Measurements from ENCODE around the gene CCNB2. TPM values are rescaled to one million over a fixed set of nuclear protein-coding genes. Genes with fewer than 3 reads are reported as not detected.

CCNB2 gene
- total RNA-seq (1 to 10 TPM; 2.0 to 5.1 TPM), polyA plus RNA-seq (1 to 10 TPM; 1.5 to 2.4 TPM)
- long read RNA-seq, donor 1, transcript CCNB2-201 (9 exons, 1,556 nt) = major isoform, 19 of 20 reads
- long read RNA-seq, donor 1, partial matches to known transcripts = 0 of 20 reads
- long read RNA-seq, donor 1, other reads (novel, unspliced or antisense) = 0 of 20 reads
- long read RNA-seq, donor 2, partial matches to known transcripts = 0 of 5 reads
- long read RNA-seq, donor 2, other reads (novel, unspliced or antisense) = 0 of 5 reads
- long read RNA-seq, donor 3, partial matches to known transcripts = 0 of 4 reads
- long read RNA-seq, donor 3, other reads (novel, unspliced or antisense) = 0 of 4 reads
- long read RNA-seq, donor 4, partial matches to known transcripts = 0 of 4 reads
- long read RNA-seq, donor 4, other reads (novel, unspliced or antisense) = 0 of 4 reads
- long read RNA-seq, donor 5, transcript CCNB2-201 (9 exons, 1,556 nt) = major isoform, 22 of 35 reads
- long read RNA-seq, donor 5, partial matches to known transcripts = 13 of 35 reads
- long read RNA-seq, donor 5, other reads (novel, unspliced or antisense) = 0 of 35 reads

DNA sequence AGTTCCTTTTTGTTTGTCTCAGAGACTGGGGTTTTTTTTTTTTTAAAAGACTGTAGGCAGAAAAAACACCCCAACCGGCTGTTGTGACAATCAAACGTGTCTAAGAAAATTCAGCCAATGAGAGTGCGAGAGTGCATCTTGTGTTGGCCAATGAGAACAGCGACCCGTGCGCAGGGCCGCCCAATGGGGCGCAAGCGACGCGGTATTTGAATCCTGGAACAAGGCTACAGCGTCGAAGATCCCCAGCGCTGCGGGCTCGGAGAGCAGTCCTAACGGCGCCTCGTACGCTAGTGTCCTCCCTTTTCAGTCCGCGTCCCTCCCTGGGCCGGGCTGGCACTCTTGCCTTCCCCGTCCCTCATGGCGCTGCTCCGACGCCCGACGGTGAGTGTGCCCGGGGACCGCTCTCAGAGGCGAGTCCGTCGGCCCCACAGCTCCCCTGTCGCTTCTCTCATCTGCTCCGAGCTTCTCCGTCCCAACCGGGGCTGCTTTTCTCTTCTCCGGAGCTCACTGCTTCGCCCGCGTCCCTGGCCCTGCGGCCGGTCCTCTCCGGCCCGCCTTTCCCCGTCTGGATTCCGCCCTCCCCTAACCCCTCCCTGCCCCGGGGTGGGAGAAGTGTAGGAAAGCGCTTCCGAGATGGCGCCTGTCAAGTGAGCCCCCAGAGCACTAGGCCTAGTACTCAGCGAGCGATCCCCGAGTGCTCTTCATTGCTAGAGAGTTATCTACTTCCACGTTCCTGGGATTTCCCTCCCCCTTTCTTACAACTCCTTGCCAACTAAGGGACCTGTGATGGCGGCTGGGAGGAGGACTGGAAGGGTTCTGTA, at the start of gene CCNB2:
Gene CCNB2 (plus strand): TSS at position 235 of the 821 bp plus-strand sequence. CDS start 123 bp downstream, at position 358.
- H3K4me1 ChIP-seq (ENCODE audit: control insufficient read depth in 5 of 5, insufficient read depth in 5 of 5, low read length in 5 of 5) = peaks cover 0 to 13% (median 0%) of the 10 kb centered on the region in 5 donors
- no peaks in the 10 kb centered on the region for H3K27me3 ChIP-seq (ENCODE audit: control insufficient read depth in 3 of 3, insufficient read depth in 3 of 3, low read length in 2 of 3)
- peak; percentile 93 to 98 (median 98) for DNase-seq
- TF ChIP-seq, protein P1, sequence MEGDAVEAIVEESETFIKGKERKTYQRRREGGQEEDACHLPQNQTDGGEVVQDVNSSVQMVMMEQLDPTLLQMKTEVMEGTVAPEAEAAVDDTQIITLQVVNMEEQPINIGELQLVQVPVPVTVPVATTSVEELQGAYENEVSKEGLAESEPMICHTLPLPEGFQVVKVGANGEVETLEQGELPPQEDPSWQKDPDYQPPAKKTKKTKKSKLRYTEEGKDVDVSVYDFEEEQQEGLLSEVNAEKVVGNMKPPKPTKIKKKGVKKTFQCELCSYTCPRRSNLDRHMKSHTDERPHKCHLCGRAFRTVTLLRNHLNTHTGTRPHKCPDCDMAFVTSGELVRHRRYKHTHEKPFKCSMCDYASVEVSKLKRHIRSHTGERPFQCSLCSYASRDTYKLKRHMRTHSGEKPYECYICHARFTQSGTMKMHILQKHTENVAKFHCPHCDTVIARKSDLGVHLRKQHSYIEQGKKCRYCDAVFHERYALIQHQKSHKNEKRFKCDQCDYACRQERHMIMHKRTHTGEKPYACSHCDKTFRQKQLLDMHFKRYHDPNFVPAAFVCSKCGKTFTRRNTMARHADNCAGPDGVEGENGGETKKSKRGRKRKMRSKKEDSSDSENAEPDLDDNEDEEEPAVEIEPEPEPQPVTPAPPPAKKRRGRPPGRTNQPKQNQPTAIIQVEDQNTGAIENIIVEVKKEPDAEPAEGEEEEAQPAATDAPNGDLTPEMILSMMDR (IDR thresholded peaks at IDR 0.05; ENCODE audit: control extremely low read depth, extremely low read depth) = no peak
- peak; percentile 96 for ATAC-seq (ENCODE audit: insufficient read depth, low FRiP score)
- H3K36me3 ChIP-seq (ENCODE audit: control insufficient read depth in 4 of 4, insufficient read depth in 4 of 4, low read length in 4 of 4) = peaks cover 0 to 11% (median under 1%) of the 10 kb centered on the region in 4 donors
- peak within 1 kb of the TSS; percentile 64 for H3K4me3 ChIP-seq
- 0 to 1% methylated on average over 55 to 57 of the region's 57 CpGs for WGBS, 2 donors
- H3K9ac ChIP-seq (ENCODE audit: insufficient read depth in 1 of 2, low read length in 2 of 2) = peak within 1 kb of the TSS; percentile 59 to 82
- peak within 1 kb of the TSS; percentile 1 to 64 for H3K27ac ChIP-seq (ENCODE audit: low read depth in 1 of 2, low read length in 1 of 2)
- no peaks in the 10 kb centered on the region for H3K9me3 ChIP-seq (ENCODE audit: control insufficient read depth in 4 of 4, insufficient read depth in 3 of 4, low read length in 3 of 4)

- H3K27ac ChIP-seq (ENCODE audit: low read depth in 1 of 2, low read length in 1 of 2) = no peak overlapping the region
- TF ChIP-seq, protein P1 (IDR thresholded peaks at IDR 0.05; ENCODE audit: control extremely low read depth, extremely low read depth) = no peak
- peaks cover 21 to 54% (median 28%) of the 10 kb centered on the region in 4 donors for H3K36me3 ChIP-seq (ENCODE audit: control insufficient read depth in 4 of 4, insufficient read depth in 4 of 4, low read length in 4 of 4)
- H3K4me3 ChIP-seq = no peak overlapping the region
- H3K9ac ChIP-seq (ENCODE audit: insufficient read depth in 1 of 2, low read length in 2 of 2) = no peak overlapping the region
- ATAC-seq (ENCODE audit: insufficient read depth, low FRiP score) (no peak), DNase-seq (no peak)
- no peaks in the 10 kb centered on the region for H3K27me3 ChIP-seq (ENCODE audit: control insufficient read depth in 3 of 3, insufficient read depth in 3 of 3, low read length in 2 of 3)
- H3K4me1 ChIP-seq (ENCODE audit: control insufficient read depth in 5 of 5, insufficient read depth in 5 of 5, low read length in 5 of 5) = peaks cover 0 to 3% (median 0%) of the 10 kb centered on the region in 5 donors
- no peaks in the 10 kb centered on the region for H3K9me3 ChIP-seq (ENCODE audit: control insufficient read depth in 4 of 4, insufficient read depth in 3 of 4, low read length in 3 of 4)
- 91 to 95% methylated on average over 2 of the region's 2 CpGs for WGBS, 2 donors
These were observed 45.8 kb upstream of the CCNB2 start for GRCh38 chr15:59059076-59059597.

DNA sequence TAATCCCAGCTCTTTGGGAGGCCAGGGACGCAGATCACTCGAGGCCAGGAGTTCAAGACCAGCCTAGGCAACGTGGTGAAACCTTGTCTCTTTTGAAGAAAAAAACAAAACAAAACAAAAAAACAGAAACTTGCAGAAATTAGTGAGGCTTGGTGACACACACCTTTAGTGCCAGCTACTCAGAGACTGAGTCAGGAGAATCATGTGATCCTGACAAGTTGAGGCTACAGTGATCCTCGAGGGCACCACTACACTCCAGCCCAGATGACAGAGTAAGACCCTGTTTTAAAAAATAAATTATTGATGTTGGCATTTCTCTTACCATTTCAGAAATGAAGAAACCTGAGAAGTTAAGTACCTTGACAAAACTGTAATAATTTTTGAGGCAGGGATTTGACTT, 44.6 kb upstream of the CCNB2 start:
- TF ChIP-seq, protein P1 (IDR thresholded peaks at IDR 0.05; ENCODE audit: control extremely low read depth, extremely low read depth) = no peak
- WGBS, 2 donors = 92 to 98% methylated on average over 4 of the region's 4 CpGs
- H3K27me3 ChIP-seq (ENCODE audit: control insufficient read depth in 3 of 3, insufficient read depth in 3 of 3, low read length in 2 of 3) = no peaks in the 10 kb centered on the region
- H3K9me3 ChIP-seq (ENCODE audit: control insufficient read depth in 4 of 4, insufficient read depth in 3 of 4, low read length in 3 of 4) = no peaks in the 10 kb centered on the region
- peaks cover 0 to 3% (median 0%) of the 10 kb centered on the region in 5 donors for H3K4me1 ChIP-seq (ENCODE audit: control insufficient read depth in 5 of 5, insufficient read depth in 5 of 5, low read length in 5 of 5)
- peaks cover 21 to 47% (median 29%) of the 10 kb centered on the region in 4 donors for H3K36me3 ChIP-seq (ENCODE audit: control insufficient read depth in 4 of 4, insufficient read depth in 4 of 4, low read length in 4 of 4)
- ATAC-seq (ENCODE audit: insufficient read depth, low FRiP score) (no peak), DNase-seq (no peak)
- H3K9ac ChIP-seq (ENCODE audit: insufficient read depth in 1 of 2, low read length in 2 of 2) = no peak overlapping the region
- no peak overlapping the region for H3K27ac ChIP-seq (ENCODE audit: low read depth in 1 of 2, low read length in 1 of 2)
- H3K4me3 ChIP-seq = no peak overlapping the region
